A375 (cell line): ENCODE results near the gene EXOC2. TPM values are rescaled to one million over a fixed set of nuclear protein-coding genes. Genes with fewer than 3 reads are reported as not detected.

ENCODE experiments used
- total RNA-seq: library from RNA; depleted of rRNA; stranded (reverse); fragments of >200 nt; shearing (Covaris generic); gene quantifications from 2 replicates; pipeline ENCODE4 v1.2.3, GENCODE V29; 2014; rRNA removed

EXOC2 gene, protein sequence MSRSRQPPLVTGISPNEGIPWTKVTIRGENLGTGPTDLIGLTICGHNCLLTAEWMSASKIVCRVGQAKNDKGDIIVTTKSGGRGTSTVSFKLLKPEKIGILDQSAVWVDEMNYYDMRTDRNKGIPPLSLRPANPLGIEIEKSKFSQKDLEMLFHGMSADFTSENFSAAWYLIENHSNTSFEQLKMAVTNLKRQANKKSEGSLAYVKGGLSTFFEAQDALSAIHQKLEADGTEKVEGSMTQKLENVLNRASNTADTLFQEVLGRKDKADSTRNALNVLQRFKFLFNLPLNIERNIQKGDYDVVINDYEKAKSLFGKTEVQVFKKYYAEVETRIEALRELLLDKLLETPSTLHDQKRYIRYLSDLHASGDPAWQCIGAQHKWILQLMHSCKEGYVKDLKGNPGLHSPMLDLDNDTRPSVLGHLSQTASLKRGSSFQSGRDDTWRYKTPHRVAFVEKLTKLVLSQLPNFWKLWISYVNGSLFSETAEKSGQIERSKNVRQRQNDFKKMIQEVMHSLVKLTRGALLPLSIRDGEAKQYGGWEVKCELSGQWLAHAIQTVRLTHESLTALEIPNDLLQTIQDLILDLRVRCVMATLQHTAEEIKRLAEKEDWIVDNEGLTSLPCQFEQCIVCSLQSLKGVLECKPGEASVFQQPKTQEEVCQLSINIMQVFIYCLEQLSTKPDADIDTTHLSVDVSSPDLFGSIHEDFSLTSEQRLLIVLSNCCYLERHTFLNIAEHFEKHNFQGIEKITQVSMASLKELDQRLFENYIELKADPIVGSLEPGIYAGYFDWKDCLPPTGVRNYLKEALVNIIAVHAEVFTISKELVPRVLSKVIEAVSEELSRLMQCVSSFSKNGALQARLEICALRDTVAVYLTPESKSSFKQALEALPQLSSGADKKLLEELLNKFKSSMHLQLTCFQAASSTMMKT
- 14.4 and 14.7 TPM in 2 replicates for total RNA-seq

DNA sequence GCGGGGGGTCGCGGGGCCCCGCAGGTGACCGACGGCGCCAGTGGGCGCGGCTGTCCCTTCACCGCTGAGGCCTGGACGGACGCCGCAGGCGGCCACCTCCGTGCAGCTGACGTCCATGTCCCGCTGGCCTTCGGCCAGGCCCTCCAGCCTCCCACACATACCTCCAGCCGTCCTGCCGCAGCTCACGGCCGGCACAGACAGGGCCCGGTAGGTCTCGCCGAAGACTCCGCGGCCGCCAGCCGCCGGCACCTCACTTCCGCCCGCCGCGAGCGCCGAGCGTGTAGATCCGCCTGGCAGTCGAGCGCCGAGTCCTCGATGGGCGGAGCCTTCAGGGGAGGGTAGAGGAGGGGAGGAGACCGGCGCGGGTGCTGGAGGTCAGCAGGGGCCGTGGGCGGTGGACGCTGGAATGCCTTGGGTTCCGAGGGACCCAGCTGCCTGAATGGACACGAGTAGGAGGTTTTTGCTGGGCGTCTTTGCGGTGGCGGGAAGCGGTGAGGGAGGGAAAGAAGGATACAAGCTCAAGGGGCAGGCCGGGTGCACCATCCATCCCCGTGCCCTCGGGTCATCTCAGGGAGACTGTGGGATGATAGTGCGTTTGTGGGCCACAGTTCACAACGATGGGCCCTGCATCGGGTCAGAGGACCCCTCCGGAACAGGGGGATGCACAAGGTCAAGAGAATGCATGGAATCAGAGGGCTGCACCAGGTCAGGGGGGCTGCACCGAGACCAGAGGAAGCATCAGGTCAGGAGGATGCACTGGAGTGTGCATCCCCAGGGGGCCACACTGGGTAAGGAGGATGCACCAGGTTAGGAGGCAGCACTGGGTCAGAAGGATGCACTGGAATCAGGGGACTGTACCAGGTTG, at the start of gene EXOC2:
Gene EXOC2 (minus strand): TSS at position 282 of the 865 bp plus-strand sequence. CDS start 55,321 bp downstream, outside the sequence.

GRCh38 chr6:656460-657252, 36.3 kb downstream of the EXOC2 start, which contains the start of gene HUS1B:
Gene HUS1B, minus strand, starts transcription at chr6:657100. Its CDS starts 156 bp downstream, at chr6:656944.

Other genes starting within 250 kb of the EXOC2 start
- 0.87 and 1.9 TPM in 2 replicates for gene HUS1B, start 36.0 kb downstream of the EXOC2 start, total RNA-seq